GM12878 (cell line): ENCODE results near the gene SPTBN1. TPM values are rescaled to one million over a fixed set of nuclear protein-coding genes. Genes with fewer than 3 reads are reported as not detected.

Experiments used
- ATAC-seq: fragments of 200-7000 bp; cut with Tn5 transposase; 3 replicates; pipeline ENCODE4 v1.9.1; 2020; ENCODE audit warnings: mild to moderate bottlenecking, moderate library complexity
- BruUV-seq: library from RNA; stranded (reverse); fragments of 400-500 nt; replicated peaks from 2 replicates; lab custom pipeline; 2021; lab: Mats Ljungman, UMichigan
- CTCF ChIA-PET: fragments of 300-600 bp; sonication (Branson Sonifier 250); formaldehyde crosslinking; extraction: SDS; loops from one replicate; lab custom pipeline; 2021; ENCODE audit warnings: inconsistent platforms; lab: Yijun Ruan, JAX
- POLR2A ChIA-PET: fragments of 350-600 bp; formaldehyde crosslinking; extraction: SDS; loops from one replicate; lab custom pipeline; 2021; ENCODE audit warnings: inconsistent platforms; lab: Charles Lee
- RAD21 ChIA-PET: fragments of 300-600 bp; sonication (Branson Sonifier 250); formaldehyde crosslinking; loops from one replicate; lab custom pipeline; 2023; ENCODE audit warnings: antibody characterized with exemption; ENCODE audit not compliant: unreplicated experiment; lab: Charles Lee
- SMC1A ChIA-PET: fragments of 300-600 bp; sonication (Branson Sonifier 250); formaldehyde crosslinking; loops from one replicate; lab custom pipeline; 2023; ENCODE audit not compliant: unreplicated experiment, uncharacterized antibody; lab: Charles Lee
- DNase-seq: peaks from one replicate; pipeline ENCODE4 v3.0.0-alpha.2; 2011; ENCODE audit warnings: low read depth, low spot score
- FAIRE-seq: peaks from 3 replicates; lab custom pipeline; 2011; peaks lifted over from hg19 to GRCh38; lab: Jason Lieb, UNC
- H2AFZ ChIP-seq: 2 replicates; pipeline ENCODE4 v1.6.0; 2011; ENCODE audit warnings: low read depth, low read length, control low read depth; ENCODE audit not compliant: control insufficient read depth
- H3K27ac ChIP-seq: 2 replicates; pipeline ENCODE4 v1.5.1; 2011; ENCODE audit warnings: control low read depth; ENCODE audit not compliant: control insufficient read depth, insufficient read depth
- H3K27me3 ChIP-seq, 2 experiments: replicated peaks in 1 of 2; 2 replicates each; pipeline versions ENCODE4 v1.6.0 to v1.6.1; 2011; ENCODE audit warnings: low read length in 1 of 2; ENCODE audit not compliant: control insufficient read depth in 2 of 2, insufficient read depth in 2 of 2
- H3K36me3 ChIP-seq, 2 experiments: 2 replicates each; pipeline ENCODE4 v1.5.1; 2011; ENCODE audit warnings: low read length in 1 of 2; ENCODE audit not compliant: control insufficient read depth in 2 of 2, insufficient read depth in 2 of 2
- H3K4me1 ChIP-seq: 2 replicates; pipeline ENCODE4 v1.6.1; 2011; ENCODE audit warnings: mild to moderate bottlenecking, low read length, moderate library complexity, mixed read lengths; ENCODE audit not compliant: control insufficient read depth, insufficient read depth
- H3K4me2 ChIP-seq: 2 replicates; pipeline ENCODE4 v1.6.0; 2011; ENCODE audit warnings: control low read depth; ENCODE audit not compliant: control insufficient read depth, insufficient read depth
- H3K4me3 ChIP-seq: fragments of 200-600 bp; sonication (generic); 2 replicates; pipeline ENCODE4 v1.5.1; 2016
- H3K79me2 ChIP-seq: 2 replicates; pipeline ENCODE4 v1.6.0; 2011; ENCODE audit warnings: low read length; ENCODE audit not compliant: control insufficient read depth, insufficient read depth
- H3K9ac ChIP-seq: 2 replicates; pipeline ENCODE4 v1.8.0; 2011; ENCODE audit warnings: low read length, control low read depth, mixed read lengths; ENCODE audit not compliant: control insufficient read depth, insufficient read depth
- H3K9me3 ChIP-seq: replicated peaks from 3 replicates; pipeline ENCODE4 v1.5.1; 2011; ENCODE audit warnings: mild to moderate bottlenecking, low read length; ENCODE audit not compliant: control insufficient read depth, insufficient read depth
- H4K20me1 ChIP-seq: 2 replicates; pipeline ENCODE4 v1.6.0; 2011; ENCODE audit not compliant: control insufficient read depth, insufficient read depth
- KDM1A ChIP-seq: fragments of 200-600 bp; sonication (generic); IDR thresholded peaks from 2 replicates; pipeline ENCODE4 v1.6.1; 2016; ENCODE audit warnings: borderline replicate concordance
- RELA ChIP-seq: fragments of 450-650 bp; IDR thresholded peaks from 2 replicates; pipeline ENCODE4 v1.8.0; 2014; ENCODE audit warnings: borderline replicate concordance; ENCODE audit not compliant: partially characterized antibody
- SIX5 ChIP-seq: IDR thresholded peaks from 2 replicates; pipeline ENCODE4 v1.6.1; 2011; ENCODE audit warnings: mild to moderate bottlenecking, low read depth, low read length, moderate library complexity; ENCODE audit not compliant: severe bottlenecking
- SREBF2 ChIP-seq: IDR thresholded peaks from 2 replicates; pipeline ENCODE4 v1.6.1; 2012; ENCODE audit warnings: mild to moderate bottlenecking, low read length
- SRF ChIP-seq, 2 experiments: IDR thresholded peaks; 2 replicates each; pipeline ENCODE4 v1.6.1; 2011; ENCODE audit warnings: low read depth in 2 of 2, low read length in 2 of 2, mild to moderate bottlenecking in 1 of 2, moderate library complexity in 1 of 2
- TBL1XR1 ChIP-seq: IDR thresholded peaks from 2 replicates; pipeline ENCODE4 v1.6.1; 2012; ENCODE audit warnings: low read depth, low read length, improper control_type of control experiment
- WGBS: methylation state at CpG from one replicate; pipeline ENCODE4 v1.1.6; 2016; ENCODE audit warnings: low lambda C conversion rate; ENCODE audit not compliant: insufficient replicate concordance, insufficient coverage; ENCODE audit errors: missing lambda C conversion rate; 5-methylcytosine and 5-hydroxymethylcytosine counted together
- in situ Hi-C: fragments of 300-500 bp; cut with MboI; formaldehyde crosslinking; loops from 9 replicates; pipeline ENCODE4 v1.14.3; 2018; ENCODE audit warnings: mixed read lengths
- intact Hi-C: fragments of 100-400 bp; cut with micrococcal nuclease; formaldehyde crosslinking; loops from one replicate; pipeline ENCODE4 v1.14.2; 2022; ENCODE audit not compliant: unreplicated experiment
- polyA plus RNA-seq, 11 experiments: library from polyadenylated mRNA; depleted of rRNA in 4 of 11; unstranded in 6 of 11; stranded (reverse) in 5 of 11; fragments of >200 nt; fragmentation: Nextera tagmentation in 4 of 11; fragmentation: Illumina TruSeq in 1 of 11; extraction: Ambion mirVana in 4 of 11; extraction: Trizol in 1 of 11; gene quantifications; 1 replicate in 1 of 11; 2 replicates in 10 of 11; pipeline versions ENCODE4 v1.2.1 to v1.2.3, GENCODE V29; 2011 to 2016; ENCODE audit warnings: inconsistent platforms in 2 of 11, missing spikeins in 2 of 11, low read depth in 1 of 11
- total RNA-seq, 4 experiments: library from RNA; depleted of rRNA in 3 of 4; stranded (reverse); fragments of >200 nt in 3 of 4; fragmentation: Illumina TruSeq in 1 of 4; extraction: Trizol in 1 of 4; gene quantifications; 2 replicates each; pipeline versions ENCODE4 v1.2.1 to v1.2.3, GENCODE V29; 2013 to 2021
- TF ChIP-seq, protein P1 (sequence below): fragments of 450-650 bp; IDR thresholded peaks from 2 replicates; pipeline ENCODE4 v1.6.1; 2016; ENCODE audit warnings: mild to moderate bottlenecking, moderate library complexity, borderline replicate concordance
- TF ChIP-seq, protein P2 (sequence below): fragments of 450-650 bp; IDR thresholded peaks from 2 replicates; pipeline ENCODE4 v1.6.1; 2017; ENCODE audit warnings: borderline replicate concordance
- TF ChIP-seq, protein P3 (sequence below): fragments of 450-650 bp; IDR thresholded peaks from 2 replicates; pipeline ENCODE4 v1.6.1; 2018; ENCODE audit warnings: mild to moderate bottlenecking, low read depth, moderate library complexity; ENCODE audit not compliant: partially characterized antibody
- TF ChIP-seq, protein P4 (sequence below): fragments of 450-650 bp; IDR thresholded peaks from 2 replicates; pipeline ENCODE4 v1.6.1; 2017; ENCODE audit warnings: antibody characterized with exemption, mild to moderate bottlenecking, moderate library complexity

The SPTBN1 gene
- total and polyA plus RNA-seq, 10 of the 15 experiments (the other 5 are each of a cell fraction or from before 2014, with no cell fraction given), result 20.6 to 154 (median 76.7) TPM

DNA sequence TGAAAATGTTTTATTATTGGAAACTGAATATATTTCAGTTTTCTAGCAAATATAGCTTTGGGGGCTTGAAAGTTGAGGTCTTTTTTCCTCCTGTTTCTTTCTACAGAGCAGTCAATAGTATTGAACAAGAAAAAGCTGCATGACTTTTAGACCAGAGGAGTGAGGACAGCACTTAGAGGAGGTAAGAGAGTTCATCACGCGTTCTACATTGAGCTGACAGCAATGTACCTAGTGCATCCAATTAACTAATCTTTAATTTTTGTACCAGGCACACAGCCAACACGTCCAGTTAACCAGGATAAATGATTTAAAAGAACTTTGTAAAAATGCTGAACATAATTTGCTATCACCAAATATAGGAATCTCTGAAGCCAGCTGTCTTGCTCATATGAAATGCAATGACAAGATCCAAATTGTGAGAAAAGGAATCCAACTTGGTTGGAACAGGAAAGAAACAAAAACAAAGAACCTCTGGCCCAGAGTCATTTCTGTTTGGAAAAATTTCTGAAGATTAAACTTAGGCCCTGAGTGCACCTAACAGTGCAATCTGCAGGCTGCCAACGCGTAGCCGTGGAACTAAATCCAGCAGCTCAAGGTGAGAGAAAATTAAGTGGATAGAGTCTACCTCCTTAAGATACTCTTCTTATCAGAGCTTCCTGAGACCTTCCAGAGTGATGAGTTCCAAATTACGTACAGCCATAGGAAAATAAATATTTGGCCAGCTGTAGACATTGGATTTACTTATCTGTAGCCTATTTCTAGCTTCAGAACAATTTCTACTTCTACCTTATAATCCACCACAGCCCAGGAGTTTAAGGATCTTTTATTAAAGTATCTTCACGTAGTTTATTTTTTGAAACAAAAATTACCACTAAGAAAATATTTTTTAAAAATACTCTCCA lies 20.6 kb upstream of the SPTBN1 start:
- no peak overlapping the region for H3K4me3 ChIP-seq
- FAIRE-seq (no peak), ATAC-seq (no peak), DNase-seq (no peak)
- ChIA-PET SMC1A (interaction anchor here (0.9 to 2.8 kb wide), 6 partner anchors 10 to 203 kb away, joined by 3 to 13 read pairs (median 3); no protein-coding TSS in a partner anchor), CTCF (interaction anchor here (1.2 to 1.5 kb wide), 2 partner anchors 10 to 328 kb away, joined by 3 read pairs; no protein-coding TSS in a partner anchor), RAD21 (no interaction called here), POLR2A (interaction anchor here (2.0 kb wide), 1 partner anchor 11 kb away, joined by 4 read pairs; no protein-coding TSS in a partner anchor)
- H2AFZ ChIP-seq, result no peak overlapping the region
- H4K20me1 ChIP-seq, result no peaks in the 10 kb centered on the region
- in situ Hi-C loops (no loop called here), intact Hi-C loops (no loop called here)
- no peaks in the 10 kb centered on the region for H3K9me3 ChIP-seq
- H3K9ac ChIP-seq, result no peak overlapping the region
- H3K27me3 ChIP-seq, result no peaks in the 10 kb centered on the region; a peak in 1 of 4 replicates
- H3K27ac ChIP-seq, result no peak overlapping the region
- no peaks in the 10 kb centered on the region for H3K79me2 ChIP-seq
- H3K4me2 ChIP-seq, result no peak overlapping the region
- no TSS peak for BruUV-seq
- H3K36me3 ChIP-seq, result no peaks in the 10 kb centered on the region
- H3K4me1 ChIP-seq, result no peaks in the 10 kb centered on the region
- 62% methylated on average over 8 of the region's 8 CpGs for whole genome bisulfite sequencing
- TF ChIP-seq, protein P1, sequence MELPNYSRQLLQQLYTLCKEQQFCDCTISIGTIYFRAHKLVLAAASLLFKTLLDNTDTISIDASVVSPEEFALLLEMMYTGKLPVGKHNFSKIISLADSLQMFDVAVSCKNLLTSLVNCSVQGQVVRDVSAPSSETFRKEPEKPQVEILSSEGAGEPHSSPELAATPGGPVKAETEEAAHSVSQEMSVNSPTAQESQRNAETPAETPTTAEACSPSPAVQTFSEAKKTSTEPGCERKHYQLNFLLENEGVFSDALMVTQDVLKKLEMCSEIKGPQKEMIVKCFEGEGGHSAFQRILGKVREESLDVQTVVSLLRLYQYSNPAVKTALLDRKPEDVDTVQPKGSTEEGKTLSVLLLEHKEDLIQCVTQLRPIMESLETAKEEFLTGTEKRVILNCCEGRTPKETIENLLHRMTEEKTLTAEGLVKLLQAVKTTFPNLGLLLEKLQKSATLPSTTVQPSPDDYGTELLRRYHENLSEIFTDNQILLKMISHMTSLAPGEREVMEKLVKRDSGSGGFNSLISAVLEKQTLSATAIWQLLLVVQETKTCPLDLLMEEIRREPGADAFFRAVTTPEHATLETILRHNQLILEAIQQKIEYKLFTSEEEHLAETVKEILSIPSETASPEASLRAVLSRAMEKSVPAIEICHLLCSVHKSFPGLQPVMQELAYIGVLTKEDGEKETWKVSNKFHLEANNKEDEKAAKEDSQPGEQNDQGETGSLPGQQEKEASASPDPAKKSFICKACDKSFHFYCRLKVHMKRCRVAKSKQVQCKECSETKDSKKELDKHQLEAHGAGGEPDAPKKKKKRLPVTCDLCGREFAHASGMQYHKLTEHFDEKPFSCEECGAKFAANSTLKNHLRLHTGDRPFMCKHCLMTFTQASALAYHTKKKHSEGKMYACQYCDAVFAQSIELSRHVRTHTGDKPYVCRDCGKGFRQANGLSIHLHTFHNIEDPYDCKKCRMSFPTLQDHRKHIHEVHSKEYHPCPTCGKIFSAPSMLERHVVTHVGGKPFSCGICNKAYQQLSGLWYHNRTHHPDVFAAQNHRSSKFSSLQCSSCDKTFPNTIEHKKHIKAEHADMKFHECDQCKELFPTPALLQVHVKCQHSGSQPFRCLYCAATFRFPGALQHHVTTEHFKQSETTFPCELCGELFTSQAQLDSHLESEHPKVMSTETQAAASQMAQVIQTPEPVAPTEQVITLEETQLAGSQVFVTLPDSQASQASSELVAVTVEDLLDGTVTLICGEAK, result no peak
- TF ChIP-seq SRF (IDR thresholded peaks at IDR 0.05; ENCODE audit: low read depth in 2 of 2, low read length in 2 of 2), result no peak
- TF ChIP-seq, protein P2, sequence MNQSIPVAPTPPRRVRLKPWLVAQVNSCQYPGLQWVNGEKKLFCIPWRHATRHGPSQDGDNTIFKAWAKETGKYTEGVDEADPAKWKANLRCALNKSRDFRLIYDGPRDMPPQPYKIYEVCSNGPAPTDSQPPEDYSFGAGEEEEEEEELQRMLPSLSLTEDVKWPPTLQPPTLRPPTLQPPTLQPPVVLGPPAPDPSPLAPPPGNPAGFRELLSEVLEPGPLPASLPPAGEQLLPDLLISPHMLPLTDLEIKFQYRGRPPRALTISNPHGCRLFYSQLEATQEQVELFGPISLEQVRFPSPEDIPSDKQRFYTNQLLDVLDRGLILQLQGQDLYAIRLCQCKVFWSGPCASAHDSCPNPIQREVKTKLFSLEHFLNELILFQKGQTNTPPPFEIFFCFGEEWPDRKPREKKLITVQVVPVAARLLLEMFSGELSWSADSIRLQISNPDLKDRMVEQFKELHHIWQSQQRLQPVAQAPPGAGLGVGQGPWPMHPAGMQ, result no peak
- no peak for TF ChIP-seq SIX5
- no peak for TF ChIP-seq RELA
- TF ChIP-seq, protein P3, sequence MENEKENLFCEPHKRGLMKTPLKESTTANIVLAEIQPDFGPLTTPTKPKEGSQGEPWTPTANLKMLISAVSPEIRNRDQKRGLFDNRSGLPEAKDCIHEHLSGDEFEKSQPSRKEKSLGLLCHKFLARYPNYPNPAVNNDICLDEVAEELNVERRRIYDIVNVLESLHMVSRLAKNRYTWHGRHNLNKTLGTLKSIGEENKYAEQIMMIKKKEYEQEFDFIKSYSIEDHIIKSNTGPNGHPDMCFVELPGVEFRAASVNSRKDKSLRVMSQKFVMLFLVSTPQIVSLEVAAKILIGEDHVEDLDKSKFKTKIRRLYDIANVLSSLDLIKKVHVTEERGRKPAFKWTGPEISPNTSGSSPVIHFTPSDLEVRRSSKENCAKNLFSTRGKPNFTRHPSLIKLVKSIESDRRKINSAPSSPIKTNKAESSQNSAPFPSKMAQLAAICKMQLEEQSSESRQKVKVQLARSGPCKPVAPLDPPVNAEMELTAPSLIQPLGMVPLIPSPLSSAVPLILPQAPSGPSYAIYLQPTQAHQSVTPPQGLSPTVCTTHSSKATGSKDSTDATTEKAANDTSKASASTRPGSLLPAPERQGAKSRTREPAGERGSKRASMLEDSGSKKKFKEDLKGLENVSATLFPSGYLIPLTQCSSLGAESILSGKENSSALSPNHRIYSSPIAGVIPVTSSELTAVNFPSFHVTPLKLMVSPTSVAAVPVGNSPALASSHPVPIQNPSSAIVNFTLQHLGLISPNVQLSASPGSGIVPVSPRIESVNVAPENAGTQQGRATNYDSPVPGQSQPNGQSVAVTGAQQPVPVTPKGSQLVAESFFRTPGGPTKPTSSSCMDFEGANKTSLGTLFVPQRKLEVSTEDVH, result no peak
- TF ChIP-seq SREBF2, result no peak
- TF ChIP-seq, protein P4, sequence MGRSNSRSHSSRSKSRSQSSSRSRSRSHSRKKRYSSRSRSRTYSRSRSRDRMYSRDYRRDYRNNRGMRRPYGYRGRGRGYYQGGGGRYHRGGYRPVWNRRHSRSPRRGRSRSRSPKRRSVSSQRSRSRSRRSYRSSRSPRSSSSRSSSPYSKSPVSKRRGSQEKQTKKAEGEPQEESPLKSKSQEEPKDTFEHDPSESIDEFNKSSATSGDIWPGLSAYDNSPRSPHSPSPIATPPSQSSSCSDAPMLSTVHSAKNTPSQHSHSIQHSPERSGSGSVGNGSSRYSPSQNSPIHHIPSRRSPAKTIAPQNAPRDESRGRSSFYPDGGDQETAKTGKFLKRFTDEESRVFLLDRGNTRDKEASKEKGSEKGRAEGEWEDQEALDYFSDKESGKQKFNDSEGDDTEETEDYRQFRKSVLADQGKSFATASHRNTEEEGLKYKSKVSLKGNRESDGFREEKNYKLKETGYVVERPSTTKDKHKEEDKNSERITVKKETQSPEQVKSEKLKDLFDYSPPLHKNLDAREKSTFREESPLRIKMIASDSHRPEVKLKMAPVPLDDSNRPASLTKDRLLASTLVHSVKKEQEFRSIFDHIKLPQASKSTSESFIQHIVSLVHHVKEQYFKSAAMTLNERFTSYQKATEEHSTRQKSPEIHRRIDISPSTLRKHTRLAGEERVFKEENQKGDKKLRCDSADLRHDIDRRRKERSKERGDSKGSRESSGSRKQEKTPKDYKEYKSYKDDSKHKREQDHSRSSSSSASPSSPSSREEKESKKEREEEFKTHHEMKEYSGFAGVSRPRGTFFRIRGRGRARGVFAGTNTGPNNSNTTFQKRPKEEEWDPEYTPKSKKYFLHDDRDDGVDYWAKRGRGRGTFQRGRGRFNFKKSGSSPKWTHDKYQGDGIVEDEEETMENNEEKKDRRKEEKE, result no peak
- TF ChIP-seq TBL1XR1, result no peak
- no peak for TF ChIP-seq KDM1A
